IPS DF 19.7 (cell line): ENCODE results near the gene HIVEP3.
A peak's percentile ranks its signal among the peaks of the same experiment; 100 is the strongest.

Experiments used
- DNase-seq: peaks from one replicate; pipeline ENCODE4 v3.0.0-alpha.2; 2013; ENCODE audit warnings: low read depth, low spot score

The HIVEP3 gene

DNA sequence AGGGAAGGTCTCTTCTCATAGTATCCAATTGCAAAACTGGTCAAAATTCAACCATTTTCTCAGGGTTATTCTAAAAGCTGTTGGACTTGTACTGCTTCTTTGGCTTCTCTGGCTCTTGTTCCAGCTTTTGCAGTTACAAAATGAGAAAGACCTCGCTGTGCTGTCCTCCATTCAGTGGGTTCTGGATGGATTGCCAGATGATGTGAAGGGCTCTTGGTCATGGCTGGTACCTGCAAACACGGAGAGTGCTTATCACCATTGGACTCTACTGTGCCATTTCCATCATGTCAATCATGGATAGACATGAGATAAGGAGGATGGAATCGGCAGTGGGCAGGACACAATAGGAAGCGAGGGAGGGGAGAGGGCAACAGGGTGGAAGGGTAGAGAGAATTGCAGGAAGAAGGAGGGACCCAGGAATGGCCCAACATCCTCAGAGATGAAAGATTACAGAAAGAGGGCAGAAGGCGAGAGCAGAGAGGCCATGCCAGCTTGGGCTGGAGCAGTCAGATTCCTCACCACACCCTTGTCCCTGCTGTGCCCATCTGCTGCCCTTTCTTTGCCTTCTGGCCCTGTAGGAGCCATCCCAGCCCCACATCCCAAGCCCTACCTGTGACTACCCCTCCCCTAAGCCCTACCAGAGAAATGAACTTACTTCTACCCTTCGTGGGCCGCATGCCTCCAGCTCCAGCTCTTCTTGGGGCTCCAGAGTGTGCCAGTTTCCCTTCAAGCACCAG, 70.3 kb downstream of the HIVEP3 start:
- no peak for DNase-seq

GRCh38 chr1:41847733-41848132, 71.0 kb downstream of the HIVEP3 start:
- no peak for DNase-seq

DNA sequence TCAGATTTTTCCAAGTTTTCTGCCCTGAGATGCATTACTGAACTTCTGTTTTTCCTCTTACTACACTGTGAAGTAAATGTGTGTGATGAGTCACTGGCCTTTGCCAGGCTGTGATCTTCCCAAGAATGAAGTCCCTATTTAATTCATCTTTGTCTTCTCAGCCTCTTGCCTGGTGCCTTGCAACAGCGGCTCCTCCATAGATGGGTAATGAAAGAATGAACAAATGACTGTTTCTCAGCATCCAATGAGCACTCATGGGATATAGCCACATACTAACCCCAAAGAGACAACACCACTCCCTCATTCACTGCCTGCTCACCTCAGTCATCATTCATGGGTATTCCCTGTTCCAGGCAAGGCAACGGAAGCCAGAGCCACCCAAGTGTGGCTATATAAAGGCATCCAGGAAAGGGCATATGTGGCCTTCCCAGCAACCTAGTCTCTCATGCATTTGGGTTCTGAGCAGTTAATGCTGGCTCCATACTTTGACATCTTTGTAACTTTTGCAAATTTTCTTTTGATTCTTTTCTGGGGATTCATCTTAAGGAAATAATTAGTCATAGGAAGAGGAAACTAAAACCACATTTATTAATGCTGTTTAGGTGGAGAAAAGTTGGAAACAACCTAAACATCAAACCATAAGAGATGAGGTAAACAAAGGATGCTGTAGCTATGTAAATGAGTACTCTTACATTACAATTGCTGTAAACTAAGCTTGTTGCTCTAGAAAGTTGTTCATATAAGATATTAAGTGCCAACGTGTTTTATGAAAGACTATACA, 71.9 kb downstream of the HIVEP3 start:
- no peak for DNase-seq

GRCh38 chr1:41844781-41845272, 73.9 kb downstream of the HIVEP3 start:
- no peak for DNase-seq

GRCh38 chr1:41844255-41844654, 74.5 kb downstream of the HIVEP3 start:
- DNase-seq = no peak

DNA sequence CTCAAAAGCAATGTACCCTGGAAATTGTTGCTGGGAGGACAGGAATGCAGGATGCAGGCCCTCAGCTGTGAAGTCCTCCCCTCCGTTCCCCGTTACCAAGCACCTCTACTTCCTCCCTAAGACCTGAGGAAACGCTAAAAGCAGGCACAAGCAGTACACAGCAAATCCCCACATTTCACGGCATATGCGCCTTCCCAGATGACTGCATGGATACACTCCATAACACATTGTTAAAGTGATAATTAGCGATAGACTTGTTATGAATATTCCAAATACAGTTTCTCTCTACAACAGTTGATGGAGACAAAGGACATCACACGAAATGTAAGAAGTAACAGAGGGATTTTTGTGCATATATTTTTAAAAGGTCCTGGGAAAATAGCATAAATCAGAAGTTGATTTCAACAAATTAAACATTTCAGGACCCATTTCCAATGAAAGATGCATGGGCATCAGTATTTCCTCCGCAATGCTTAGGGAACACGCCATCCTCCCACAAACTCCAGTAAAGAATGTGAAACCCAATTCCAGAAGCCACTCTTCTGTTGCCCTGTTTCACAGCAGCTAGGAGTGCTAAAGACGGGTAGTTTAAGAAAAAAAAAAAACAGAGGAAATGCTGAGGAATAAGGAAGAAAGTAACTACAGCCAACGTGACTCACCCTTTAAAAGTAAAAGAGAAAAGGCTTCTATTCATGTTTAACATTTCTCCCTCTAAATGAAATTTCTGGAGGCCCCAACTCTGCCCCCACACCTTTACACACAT, 75.5 kb downstream of the HIVEP3 start:
- no peak for DNase-seq

- no peak for DNase-seq
Observed at GRCh38 chr1:41842326-41842725, 76.4 kb downstream of the HIVEP3 start.

DNA sequence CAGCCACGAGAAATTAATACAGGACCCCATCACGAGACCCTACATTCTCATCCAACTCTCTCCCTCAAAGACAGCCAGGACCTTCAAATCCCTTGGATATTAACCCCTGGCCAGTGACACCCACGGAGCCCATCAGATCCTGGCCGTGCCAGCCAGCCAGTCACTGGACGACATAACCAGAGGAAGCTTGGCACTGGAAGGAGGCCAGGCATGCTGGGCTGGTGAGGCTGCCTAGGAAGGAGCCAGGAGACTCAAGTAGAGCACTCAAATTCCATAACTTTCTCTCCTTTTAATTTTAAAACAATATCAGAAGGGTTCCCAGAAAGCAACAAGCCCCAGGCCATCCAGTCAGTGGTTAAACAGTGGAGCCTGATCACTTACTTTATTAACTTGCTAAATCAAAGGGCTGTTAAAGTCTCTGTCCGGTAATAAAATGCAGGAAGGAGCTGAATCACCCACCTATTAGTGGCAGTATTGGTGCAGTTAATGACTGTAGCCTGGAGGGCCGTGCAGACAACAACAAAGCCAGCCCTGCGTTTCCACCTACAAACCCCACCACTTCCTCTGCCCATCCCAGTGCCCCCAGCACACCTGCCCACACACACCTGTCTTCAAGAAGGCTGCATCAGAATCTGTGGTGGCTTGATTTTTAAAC, 78.0 kb downstream of the HIVEP3 start:
- DNase-seq = no peak

- no peak for DNase-seq
Observed at GRCh38 chr1:41838266-41838665, 80.5 kb downstream of the HIVEP3 start.

GRCh38 chr1:41837691-41838090, 81.0 kb downstream of the HIVEP3 start:
- DNase-seq = no peak

GRCh38 chr1:41835485-41835884, 83.2 kb downstream of the HIVEP3 start:
- no peak for DNase-seq

DNA sequence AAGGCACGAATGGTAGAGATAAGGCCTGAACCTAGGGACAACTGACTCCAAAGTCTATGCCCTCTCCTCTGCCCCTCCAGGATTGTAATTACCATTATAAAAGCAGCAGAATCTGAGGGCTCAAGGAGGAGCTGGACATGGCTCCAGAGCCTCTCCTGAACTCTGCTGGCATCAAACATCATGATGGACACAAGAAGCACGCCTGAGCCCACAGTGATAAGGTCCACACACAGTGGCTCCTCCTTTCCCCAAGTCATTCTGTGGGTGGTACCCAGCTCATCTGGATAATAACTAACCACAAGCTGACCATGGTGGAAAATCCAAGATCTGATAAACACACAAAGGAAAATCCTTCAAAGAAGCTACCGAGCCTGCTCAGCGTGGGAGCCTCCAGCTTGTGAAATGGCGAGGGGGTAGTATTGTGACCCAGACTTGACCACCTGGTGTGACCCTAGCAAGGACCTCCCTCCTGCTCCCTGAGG, 85.2 kb downstream of the HIVEP3 start:
- DNase-seq = no peak

DNA sequence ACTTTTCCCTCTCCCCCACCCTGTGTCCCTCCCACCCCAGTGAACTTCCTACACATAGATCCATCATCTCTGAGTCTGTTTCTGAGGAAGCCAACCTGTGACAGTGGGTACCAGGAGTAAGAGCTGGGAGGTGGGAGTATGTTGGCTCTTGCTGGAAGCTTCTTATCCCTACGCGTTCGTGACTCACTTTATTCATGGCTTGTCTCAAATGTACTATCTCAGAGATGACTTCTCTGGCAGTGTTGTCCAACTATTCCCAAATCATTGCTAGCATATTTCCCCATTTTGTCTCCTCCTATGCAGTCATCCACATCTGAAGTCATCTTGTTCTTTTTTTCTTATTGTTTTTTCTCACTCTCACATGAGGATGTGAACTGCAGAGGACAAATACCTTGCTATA, 88.0 kb downstream of the HIVEP3 start:
- DNase-seq = no peak

- no peak for DNase-seq
Observed at GRCh38 chr1:41827991-41828570, 90.6 kb downstream of the HIVEP3 start.

DNA sequence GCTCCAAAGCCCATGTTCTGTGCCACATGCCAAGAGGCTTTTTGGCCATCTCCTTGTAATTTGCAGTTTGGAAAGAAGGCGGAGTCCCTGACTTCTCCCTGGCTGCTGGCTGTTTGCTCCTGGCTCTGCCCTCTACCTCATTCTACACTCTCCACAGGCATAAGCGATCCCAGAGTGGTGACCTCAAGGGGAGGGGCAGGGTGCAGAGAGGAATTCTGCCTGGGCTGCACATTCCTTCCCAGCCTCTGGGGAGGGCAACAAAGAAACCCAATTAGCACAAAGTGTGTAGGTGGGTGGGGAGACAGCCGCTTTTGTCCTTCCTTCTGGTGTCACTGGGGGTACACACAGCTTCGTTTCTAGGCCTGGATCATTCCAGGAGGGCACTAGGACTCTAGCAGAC, 95.3 kb downstream of the HIVEP3 start:
- peak; percentile 89 for DNase-seq

GRCh38 chr1:41822866-41823265, 95.9 kb downstream of the HIVEP3 start:
- no peak for DNase-seq

DNA sequence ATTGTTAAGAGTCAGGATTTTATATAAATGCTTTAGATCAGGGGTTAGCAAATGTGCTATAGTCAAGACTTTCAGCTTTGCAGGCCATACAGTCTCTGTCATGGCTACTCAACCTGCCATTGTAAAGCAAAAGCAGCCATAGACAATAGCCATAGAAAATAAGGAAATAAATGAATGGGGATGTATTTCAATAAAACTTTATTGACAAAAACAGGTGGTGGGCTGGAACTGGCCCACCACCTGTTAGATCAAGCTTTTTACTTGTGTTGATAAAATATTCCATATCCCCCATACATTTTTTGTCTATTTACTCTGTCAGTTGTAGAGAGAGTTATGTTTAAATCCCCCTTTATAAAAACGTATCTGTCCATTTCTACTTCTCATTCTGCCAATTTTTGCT, 98.9 kb downstream of the HIVEP3 start:
- no peak for DNase-seq

DNA sequence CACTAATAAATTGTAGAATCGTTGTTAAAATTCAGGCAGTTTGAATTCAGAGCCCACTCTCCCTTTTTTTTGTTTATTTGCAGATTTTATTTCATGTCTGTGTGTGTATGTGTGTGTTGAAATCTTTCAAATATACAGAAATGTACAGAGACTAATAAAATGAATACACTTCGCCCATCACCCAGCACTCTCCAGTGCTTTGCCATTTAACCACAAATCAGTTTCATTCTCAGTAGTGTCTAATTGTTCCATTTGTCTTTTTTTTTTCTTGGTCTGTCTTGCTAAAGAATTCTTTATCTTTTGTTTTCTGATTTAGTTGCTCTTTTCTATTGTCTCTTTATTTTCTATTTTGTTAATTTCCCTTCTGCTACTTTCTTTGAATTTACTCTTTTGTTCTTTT, 99.7 kb downstream of the HIVEP3 start:
- DNase-seq = no peak

- DNase-seq = no peak
Observed at GRCh38 chr1:41816061-41816460, 102.7 kb downstream of the HIVEP3 start.

DNA sequence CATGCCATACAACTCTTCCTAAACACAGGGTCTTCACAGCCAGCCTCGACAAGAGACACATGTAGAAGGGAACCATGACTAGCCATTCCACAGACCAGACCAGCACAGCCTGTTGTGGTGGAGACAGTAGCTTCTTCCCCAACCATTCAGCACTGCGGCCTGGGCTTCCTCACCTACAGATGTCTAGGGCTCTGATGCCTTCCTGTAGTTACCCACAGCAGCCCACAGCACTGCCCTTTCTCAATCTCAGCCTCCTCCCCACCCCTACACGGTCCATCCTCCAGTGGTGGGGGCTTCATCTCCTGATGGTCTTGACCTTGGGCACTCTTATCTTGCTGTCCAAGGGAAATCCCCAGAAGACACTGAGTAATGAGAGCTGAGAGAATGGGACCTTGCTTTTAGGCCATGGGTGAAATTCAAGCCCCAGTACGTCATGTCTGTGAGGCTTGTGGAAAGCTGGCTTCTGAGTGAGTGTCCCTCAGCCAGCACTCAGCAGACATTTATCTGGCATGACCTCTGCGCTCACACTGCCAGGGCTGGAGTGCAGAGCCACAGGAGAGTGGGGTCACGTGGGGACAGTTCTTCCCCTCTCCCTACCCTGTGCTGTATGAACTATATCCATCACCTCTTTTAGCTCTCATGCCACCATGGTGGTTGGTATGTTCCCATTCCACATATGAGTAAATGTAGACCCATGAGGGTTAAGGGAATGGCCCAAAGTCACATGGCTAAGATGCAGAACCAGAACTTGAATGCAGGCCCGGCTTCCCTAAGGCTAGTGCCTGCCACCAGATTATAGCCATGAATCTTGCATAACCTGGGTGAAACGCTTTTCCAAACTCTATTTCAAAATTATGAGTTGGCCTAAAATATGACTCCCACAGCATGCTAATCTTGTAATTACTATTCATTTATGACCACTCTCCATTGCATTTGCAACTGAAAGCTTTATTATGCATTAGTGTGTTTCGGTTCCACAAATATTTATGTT, 104.7 kb downstream of the HIVEP3 start:
- no peak for DNase-seq
